ENCODE measurements around the gene NHSL2.

DNA sequence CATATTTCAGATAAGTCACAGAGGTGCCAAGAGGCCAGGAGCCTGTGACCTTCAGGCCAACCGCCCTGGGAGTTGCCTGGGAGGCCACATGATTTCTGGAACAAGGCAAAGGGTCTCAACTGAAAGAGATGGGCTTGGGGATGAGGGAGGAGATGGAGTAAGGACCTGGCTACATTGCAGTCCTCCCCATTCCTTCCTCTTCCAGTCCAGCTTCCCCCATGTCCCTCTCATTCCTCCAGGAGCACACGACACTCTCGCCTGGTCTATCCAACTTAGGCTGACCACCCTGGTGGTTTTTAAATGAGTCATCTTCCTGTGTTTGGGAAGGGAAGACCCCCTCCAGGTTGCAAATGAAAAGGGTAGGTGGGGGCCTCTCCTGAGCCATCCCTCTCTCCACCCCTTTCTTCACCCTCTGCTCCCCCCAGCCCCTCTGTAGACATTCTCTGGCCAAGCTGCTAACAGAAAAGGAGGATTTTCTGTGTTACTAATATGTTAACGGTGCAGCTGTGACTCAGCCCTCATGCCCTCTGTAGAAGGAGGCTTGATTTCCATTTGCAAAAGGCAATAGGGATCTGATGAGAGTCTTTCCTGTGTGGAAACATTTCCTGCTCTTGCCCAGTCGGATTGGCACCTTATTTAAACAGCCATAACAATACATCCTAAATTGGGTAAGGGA lies 141.9 kb downstream of the NHSL2 start:
- TF ChIP-seq, protein P1, sequence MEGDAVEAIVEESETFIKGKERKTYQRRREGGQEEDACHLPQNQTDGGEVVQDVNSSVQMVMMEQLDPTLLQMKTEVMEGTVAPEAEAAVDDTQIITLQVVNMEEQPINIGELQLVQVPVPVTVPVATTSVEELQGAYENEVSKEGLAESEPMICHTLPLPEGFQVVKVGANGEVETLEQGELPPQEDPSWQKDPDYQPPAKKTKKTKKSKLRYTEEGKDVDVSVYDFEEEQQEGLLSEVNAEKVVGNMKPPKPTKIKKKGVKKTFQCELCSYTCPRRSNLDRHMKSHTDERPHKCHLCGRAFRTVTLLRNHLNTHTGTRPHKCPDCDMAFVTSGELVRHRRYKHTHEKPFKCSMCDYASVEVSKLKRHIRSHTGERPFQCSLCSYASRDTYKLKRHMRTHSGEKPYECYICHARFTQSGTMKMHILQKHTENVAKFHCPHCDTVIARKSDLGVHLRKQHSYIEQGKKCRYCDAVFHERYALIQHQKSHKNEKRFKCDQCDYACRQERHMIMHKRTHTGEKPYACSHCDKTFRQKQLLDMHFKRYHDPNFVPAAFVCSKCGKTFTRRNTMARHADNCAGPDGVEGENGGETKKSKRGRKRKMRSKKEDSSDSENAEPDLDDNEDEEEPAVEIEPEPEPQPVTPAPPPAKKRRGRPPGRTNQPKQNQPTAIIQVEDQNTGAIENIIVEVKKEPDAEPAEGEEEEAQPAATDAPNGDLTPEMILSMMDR (IDR thresholded peaks at IDR 0.05) = no peak
- no peak for TF ChIP-seq ZFX (IDR thresholded peaks at IDR 0.05; ENCODE audit: borderline replicate concordance)

Measured in 22Rv1 (cell line).